ENCODE measurements around the gene STN1. TPM values are rescaled to one million over a fixed set of nuclear protein-coding genes. Genes with fewer than 3 reads are reported as not detected.

The STN1 gene
- total RNA-seq, 2 donors from 2014 or later, result 52.0 to 57.7 TPM

- Mint-ChIP-seq H3K27ac (no peak overlapping the region), H3K9me3 (no peaks in the 10 kb centered on the region), H3K4me3 (no peak overlapping the region), H3K27me3 (ENCODE audit: low read depth) (no peaks in the 10 kb centered on the region), H3K36me3 (ENCODE audit: insufficient read depth in 2 of 2) (no peaks in the 10 kb centered on the region), H3K4me1 (ENCODE audit: low read depth) (no peaks in the 10 kb centered on the region)
- DNase-seq (no peak), ATAC-seq (replicated peaks in 1 of 2) (no peak)
Observed at GRCh38 chr10:103939522-103939921, 21.5 kb upstream of the STN1 start.

GRCh38 chr10:103936022-103936421, 18.0 kb upstream of the STN1 start:
- DNase-seq, result no peak
- Mint-ChIP-seq H3K36me3 (ENCODE audit: insufficient read depth in 2 of 2) (no peaks in the 10 kb centered on the region), H3K27ac (no peak overlapping the region), H3K4me1 (ENCODE audit: low read depth) (no peaks in the 10 kb centered on the region), H3K4me3 (no peak overlapping the region), H3K9me3 (no peaks in the 10 kb centered on the region), H3K27me3 (ENCODE audit: low read depth) (no peaks in the 10 kb centered on the region)
- no peak for ATAC-seq (replicated peaks in 1 of 2)

GRCh38 chr10:103934308-103934707, 16.3 kb upstream of the STN1 start:
- H3K4me1 Mint-ChIP-seq (ENCODE audit: low read depth), result no peaks in the 10 kb centered on the region
- no peaks in the 10 kb centered on the region for H3K36me3 Mint-ChIP-seq (ENCODE audit: insufficient read depth in 2 of 2)
- H3K9me3 Mint-ChIP-seq, result no peaks in the 10 kb centered on the region
- no peak overlapping the region for H3K27ac Mint-ChIP-seq
- ATAC-seq (replicated peaks in 1 of 2), result no peak
- DNase-seq, result no peak
- H3K27me3 Mint-ChIP-seq (ENCODE audit: low read depth), result no peaks in the 10 kb centered on the region
- no peak overlapping the region for H3K4me3 Mint-ChIP-seq

GRCh38 chr10:103933557-103934121, 15.7 kb upstream of the STN1 start:
- no peaks in the 10 kb centered on the region for H3K36me3 Mint-ChIP-seq (ENCODE audit: insufficient read depth in 2 of 2)
- ATAC-seq (replicated peaks in 1 of 2), result no peak
- DNase-seq, result no peak
- no peaks in the 10 kb centered on the region for H3K9me3 Mint-ChIP-seq
- no peak overlapping the region for H3K27ac Mint-ChIP-seq
- H3K27me3 Mint-ChIP-seq (ENCODE audit: low read depth), result no peaks in the 10 kb centered on the region
- H3K4me3 Mint-ChIP-seq, result no peak overlapping the region
- no peaks in the 10 kb centered on the region for H3K4me1 Mint-ChIP-seq (ENCODE audit: low read depth)

GRCh38 chr10:103932971-103933370, 15.0 kb upstream of the STN1 start:
- Mint-ChIP-seq H3K27me3 (ENCODE audit: low read depth) (no peaks in the 10 kb centered on the region), H3K4me3 (no peak overlapping the region), H3K27ac (no peak overlapping the region), H3K9me3 (no peaks in the 10 kb centered on the region), H3K4me1 (ENCODE audit: low read depth) (no peaks in the 10 kb centered on the region), H3K36me3 (ENCODE audit: insufficient read depth in 2 of 2) (no peaks in the 10 kb centered on the region)
- ATAC-seq (replicated peaks in 1 of 2) (no peak), DNase-seq (no peak)

- Mint-ChIP-seq H3K4me1 (ENCODE audit: low read depth) (no peaks in the 10 kb centered on the region), H3K36me3 (ENCODE audit: insufficient read depth in 2 of 2) (no peaks in the 10 kb centered on the region), H3K9me3 (no peaks in the 10 kb centered on the region), H3K27me3 (ENCODE audit: low read depth) (no peaks in the 10 kb centered on the region), H3K27ac (no peak overlapping the region), H3K4me3 (no peak overlapping the region)
- DNase-seq (no peak), ATAC-seq (replicated peaks in 1 of 2) (no peak)
Observed at GRCh38 chr10:103932271-103932670, 14.3 kb upstream of the STN1 start.

GRCh38 chr10:103931603-103932002, 13.6 kb upstream of the STN1 start:
- Mint-ChIP-seq H3K9me3 (no peaks in the 10 kb centered on the region), H3K4me1 (ENCODE audit: low read depth) (no peaks in the 10 kb centered on the region), H3K4me3 (no peak overlapping the region), H3K27me3 (ENCODE audit: low read depth) (no peaks in the 10 kb centered on the region), H3K27ac (no peak overlapping the region), H3K36me3 (ENCODE audit: insufficient read depth in 2 of 2) (no peaks in the 10 kb centered on the region)
- no peak for ATAC-seq (replicated peaks in 1 of 2)
- no peak for DNase-seq

GRCh38 chr10:103930881-103931280, 12.9 kb upstream of the STN1 start:
- Mint-ChIP-seq H3K4me3 (no peak overlapping the region), H3K27me3 (ENCODE audit: low read depth) (no peaks in the 10 kb centered on the region), H3K36me3 (ENCODE audit: insufficient read depth in 2 of 2) (no peaks in the 10 kb centered on the region), H3K9me3 (no peaks in the 10 kb centered on the region), H3K27ac (no peak overlapping the region), H3K4me1 (ENCODE audit: low read depth) (no peaks in the 10 kb centered on the region)
- DNase-seq (no peak), ATAC-seq (replicated peaks in 1 of 2) (no peak)

GRCh38 chr10:103930449-103930848, 12.5 kb upstream of the STN1 start:
- no peak for DNase-seq
- Mint-ChIP-seq H3K36me3 (ENCODE audit: insufficient read depth in 2 of 2) (no peaks in the 10 kb centered on the region), H3K27ac (no peak overlapping the region), H3K9me3 (no peaks in the 10 kb centered on the region), H3K27me3 (ENCODE audit: low read depth) (no peaks in the 10 kb centered on the region), H3K4me1 (ENCODE audit: low read depth) (no peaks in the 10 kb centered on the region), H3K4me3 (no peak overlapping the region)
- ATAC-seq (replicated peaks in 1 of 2), result no peak

- ATAC-seq (replicated peaks in 1 of 2) (no peak), DNase-seq (no peak)
- no peak overlapping the region for H3K4me3 Mint-ChIP-seq
- H3K4me1 Mint-ChIP-seq (ENCODE audit: low read depth), result no peaks in the 10 kb centered on the region
- H3K27me3 Mint-ChIP-seq (ENCODE audit: low read depth), result no peaks in the 10 kb centered on the region
- H3K9me3 Mint-ChIP-seq, result no peaks in the 10 kb centered on the region
- H3K27ac Mint-ChIP-seq, result no peak overlapping the region
- no peaks in the 10 kb centered on the region for H3K36me3 Mint-ChIP-seq (ENCODE audit: insufficient read depth in 2 of 2)
Observed at GRCh38 chr10:103929381-103929921, 11.5 kb upstream of the STN1 start.

- Mint-ChIP-seq H3K4me3 (no peak overlapping the region), H3K4me1 (ENCODE audit: low read depth) (no peaks in the 10 kb centered on the region), H3K27ac (no peak overlapping the region), H3K36me3 (ENCODE audit: insufficient read depth in 2 of 2) (no peaks in the 10 kb centered on the region), H3K9me3 (no peaks in the 10 kb centered on the region), H3K27me3 (ENCODE audit: low read depth) (no peaks in the 10 kb centered on the region)
- no peak for DNase-seq
- ATAC-seq (replicated peaks in 1 of 2), result no peak
Observed at GRCh38 chr10:103928784-103929183, 10.8 kb upstream of the STN1 start.

GRCh38 chr10:103926722-103927319, 8.8 kb upstream of the STN1 start:
- Mint-ChIP-seq H3K4me1 (ENCODE audit: low read depth) (no peaks in the 10 kb centered on the region), H3K4me3 (no peak overlapping the region), H3K9me3 (no peaks in the 10 kb centered on the region), H3K36me3 (ENCODE audit: insufficient read depth in 2 of 2) (no peaks in the 10 kb centered on the region), H3K27me3 (ENCODE audit: low read depth) (no peaks in the 10 kb centered on the region), H3K27ac (no peak overlapping the region)
- ATAC-seq (replicated peaks in 1 of 2) (no peak), DNase-seq (no peak)

- no peak overlapping the region for H3K4me3 Mint-ChIP-seq
- no peaks in the 10 kb centered on the region for H3K4me1 Mint-ChIP-seq (ENCODE audit: low read depth)
- no peak for ATAC-seq (replicated peaks in 1 of 2)
Observed at GRCh38 chr10:103925591-103925990, 7.6 kb upstream of the STN1 start.

GRCh38 chr10:103923502-103923901, 5.5 kb upstream of the STN1 start:
- DNase-seq (no peak), ATAC-seq (replicated peaks in 1 of 2) (no peak)
- H3K27me3 Mint-ChIP-seq (ENCODE audit: low read depth), result no peaks in the 10 kb centered on the region
- H3K4me1 Mint-ChIP-seq (ENCODE audit: low read depth), result peaks cover 7% of the 10 kb centered on the region
- H3K4me3 Mint-ChIP-seq, result no peak overlapping the region
- H3K9me3 Mint-ChIP-seq, result no peaks in the 10 kb centered on the region
- H3K36me3 Mint-ChIP-seq (ENCODE audit: insufficient read depth in 2 of 2), result no peaks in the 10 kb centered on the region
- H3K27ac Mint-ChIP-seq, result no peak overlapping the region

More at GRCh38 chr10:103925591-103925990, 7.6 kb upstream of the STN1 start:
- no peak for DNase-seq
- H3K9me3 Mint-ChIP-seq, result no peaks in the 10 kb centered on the region
- no peaks in the 10 kb centered on the region for H3K27me3 Mint-ChIP-seq (ENCODE audit: low read depth)
- no peaks in the 10 kb centered on the region for H3K36me3 Mint-ChIP-seq (ENCODE audit: insufficient read depth in 2 of 2)
- no peak overlapping the region for H3K27ac Mint-ChIP-seq

All from activated T-cell treated with anti-CD3 and anti-CD28 coated beads, Interleukin-2, amount 50 U/mL, for 72 hours (primary cell).